MM.1S (cell line): ENCODE data around the gene DSE.

ENCODE experiments used
- EZH2 ChIP-seq: fragments of 300-600 bp; sonication (generic); optimal IDR thresholded peaks from 2 replicates; pipeline ENCODE3; 2017; ENCODE audit warnings: low read depth, mild to moderate bottlenecking, antibody characterized with exemption, low read length, mixed read lengths
- EZH2phosphoT487 ChIP-seq: fragments of 300-600 bp; sonication (generic); IDR thresholded peaks from 2 replicates; pipeline ENCODE4 v1.6.1; 2018; ENCODE audit warnings: antibody characterized with exemption, low read length
- TF ChIP-seq, protein P1 (sequence below): fragments of 300-600 bp; sonication (generic); IDR thresholded peaks from 2 replicates; pipeline ENCODE4 v1.5.1; 2016; ENCODE audit warnings: antibody characterized with exemption, low read length, mixed read lengths

DNA sequence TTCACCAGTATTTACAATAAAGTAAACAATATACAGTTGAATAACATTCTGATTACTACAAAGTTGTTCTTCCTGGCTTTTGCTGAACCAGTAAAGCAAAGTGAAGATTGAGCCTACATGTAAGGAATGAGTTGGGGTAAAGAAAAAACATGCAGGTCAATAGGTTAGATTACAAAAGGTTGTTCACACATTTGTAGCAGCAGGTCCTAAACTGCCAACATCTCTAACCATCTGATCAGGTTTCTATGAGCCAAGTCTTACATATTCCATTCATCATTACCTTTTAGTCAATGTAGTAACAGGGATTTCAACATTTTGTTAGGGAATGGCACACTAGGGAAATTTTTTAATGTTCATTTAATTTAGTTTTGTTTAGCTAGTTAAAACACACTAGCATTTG is 81.2 kb downstream of the DSE start:
- TF ChIP-seq, protein P1, sequence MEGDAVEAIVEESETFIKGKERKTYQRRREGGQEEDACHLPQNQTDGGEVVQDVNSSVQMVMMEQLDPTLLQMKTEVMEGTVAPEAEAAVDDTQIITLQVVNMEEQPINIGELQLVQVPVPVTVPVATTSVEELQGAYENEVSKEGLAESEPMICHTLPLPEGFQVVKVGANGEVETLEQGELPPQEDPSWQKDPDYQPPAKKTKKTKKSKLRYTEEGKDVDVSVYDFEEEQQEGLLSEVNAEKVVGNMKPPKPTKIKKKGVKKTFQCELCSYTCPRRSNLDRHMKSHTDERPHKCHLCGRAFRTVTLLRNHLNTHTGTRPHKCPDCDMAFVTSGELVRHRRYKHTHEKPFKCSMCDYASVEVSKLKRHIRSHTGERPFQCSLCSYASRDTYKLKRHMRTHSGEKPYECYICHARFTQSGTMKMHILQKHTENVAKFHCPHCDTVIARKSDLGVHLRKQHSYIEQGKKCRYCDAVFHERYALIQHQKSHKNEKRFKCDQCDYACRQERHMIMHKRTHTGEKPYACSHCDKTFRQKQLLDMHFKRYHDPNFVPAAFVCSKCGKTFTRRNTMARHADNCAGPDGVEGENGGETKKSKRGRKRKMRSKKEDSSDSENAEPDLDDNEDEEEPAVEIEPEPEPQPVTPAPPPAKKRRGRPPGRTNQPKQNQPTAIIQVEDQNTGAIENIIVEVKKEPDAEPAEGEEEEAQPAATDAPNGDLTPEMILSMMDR, result no peak
- TF ChIP-seq EZH2phosphoT487, result no peak
- TF ChIP-seq EZH2, result no peak
